Endothelial cell of umbilical vein (primary cell): Measurements from ENCODE around the gene LRRC23. TPM values are rescaled to one million over a fixed set of nuclear protein-coding genes. Genes with fewer than 3 reads are reported as not detected.
"Not testable (repeated sequence)": the region's sequence is repeated elsewhere in the genome, so short reads cannot be mapped to it uniquely, and the experiment has no call there.

Source experiments
- BruUV-seq: library from RNA; stranded (reverse); fragments of 400-500 nt; replicated peaks from 2 replicates; lab custom pipeline; 2021; lab: Mats Ljungman, UMichigan
- CTCF ChIA-PET: fragments of 300-600, 350-600 bp; sonication (Branson Sonifier 250); formaldehyde crosslinking; loops from one replicate; lab custom pipeline; 2021; ENCODE audit warnings: antibody characterized with exemption, inconsistent platforms; lab: Charles Lee
- POLR2A ChIA-PET: fragments of 300-600, 350-600 bp; sonication (Branson Sonifier 250); formaldehyde crosslinking; loops from one replicate; lab custom pipeline; 2021; ENCODE audit warnings: antibody characterized with exemption, inconsistent platforms; lab: Charles Lee
- DNase-seq: peaks from one replicate; pipeline ENCODE4 v3.0.0-alpha.2; 2011; ENCODE audit warnings: low read depth, low spot score
- FAIRE-seq: peaks from 2 replicates; lab custom pipeline; 2011; peaks lifted over from hg19 to GRCh38; lab: Jason Lieb, UNC
- H2AFZ ChIP-seq: 2 replicates; pipeline ENCODE4 v1.6.0; 2012; ENCODE audit warnings: low read depth, low read length, control low read depth, inconsistent platforms
- H3K27ac ChIP-seq: 2 replicates; pipeline ENCODE4 v1.5.1; 2011; ENCODE audit warnings: low read depth, mild to moderate bottlenecking, control low read depth, low read length, moderate library complexity; ENCODE audit not compliant: insufficient read depth
- H3K27me3 ChIP-seq, 2 experiments: 2 replicates each; pipeline versions ENCODE4 v1.6.0 to v1.6.1; 2011; ENCODE audit warnings: low read length in 2 of 2, mixed read lengths in 1 of 2; ENCODE audit not compliant: control insufficient read depth in 2 of 2, insufficient read depth in 2 of 2
- H3K36me3 ChIP-seq, 2 experiments: 2 replicates in 1 of 2; 3 replicates in 1 of 2; pipeline ENCODE4 v1.5.1; 2011; ENCODE audit warnings: low read length in 2 of 2, mild to moderate bottlenecking in 1 of 2, moderate library complexity in 1 of 2; ENCODE audit not compliant: control insufficient read depth in 2 of 2, insufficient read depth in 2 of 2; ENCODE audit errors: extremely low read depth in 1 of 2
- H3K4me1 ChIP-seq: 3 replicates; pipeline ENCODE4 v1.5.1; 2011; ENCODE audit warnings: mild to moderate bottlenecking, low read length; ENCODE audit not compliant: control insufficient read depth, insufficient read depth; ENCODE audit errors: extremely low read depth
- H3K4me2 ChIP-seq: 2 replicates; pipeline ENCODE4 v1.6.1; 2011; ENCODE audit warnings: low read length, control low read depth, mixed read lengths; ENCODE audit not compliant: insufficient read depth
- H3K4me3 ChIP-seq, 3 experiments: fragments of 200-600 bp in 1 of 3; sonication (generic), shearing (Covaris generic) in 1 of 3; replicated peaks in 1 of 3; 2 replicates each; pipeline ENCODE4 v1.5.1; 2011 to 2016; ENCODE audit warnings: control low read depth in 3 of 3, low read length in 3 of 3, mild to moderate bottlenecking in 2 of 3, inconsistent platforms in 1 of 3, low read depth in 1 of 3, moderate library complexity in 1 of 3; ENCODE audit not compliant: insufficient read depth in 1 of 3
- H3K79me2 ChIP-seq: 2 replicates; pipeline ENCODE4 v1.6.0; 2012; ENCODE audit warnings: low read length, inconsistent platforms; ENCODE audit not compliant: control insufficient read depth, insufficient read depth
- H3K9ac ChIP-seq: replicated peaks from 2 replicates; pipeline ENCODE3; 2011; ENCODE audit warnings: low read length, control low read depth; ENCODE audit not compliant: insufficient read depth; ENCODE audit errors: extremely low read depth
- H3K9me1 ChIP-seq: replicated peaks from 3 replicates; pipeline ENCODE4 v1.6.0; 2011; ENCODE audit warnings: mild to moderate bottlenecking, low read length; ENCODE audit not compliant: control insufficient read depth, insufficient read depth; ENCODE audit errors: extremely low read depth
- H3K9me3 ChIP-seq: replicated peaks from 2 replicates; pipeline ENCODE4 v1.5.1; 2012; ENCODE audit warnings: low read length, inconsistent platforms; ENCODE audit not compliant: control insufficient read depth, insufficient read depth
- H4K20me1 ChIP-seq: replicated peaks from 2 replicates; pipeline ENCODE3; 2011; ENCODE audit warnings: mild to moderate bottlenecking, low read length; ENCODE audit not compliant: control insufficient read depth, insufficient read depth; ENCODE audit errors: extremely low read depth
- CTCF ChIP-seq, 2 donors: IDR thresholded peaks; 1 replicate in 1 of 2; 2 replicates in 1 of 2; pipeline ENCODE4 v1.5.1; 2011; ENCODE audit warnings: low read length in 2 of 2, mild to moderate bottlenecking in 2 of 2, moderate library complexity in 2 of 2, control low read depth in 1 of 2, inconsistent platforms in 1 of 2, low read depth in 1 of 2; ENCODE audit not compliant: insufficient read depth in 1 of 2; ENCODE audit errors: extremely low read depth in 1 of 2
- EZH2 ChIP-seq: IDR thresholded peaks from 2 replicates; pipeline ENCODE4 v1.6.1; 2012; ENCODE audit warnings: borderline replicate concordance, low read depth, mild to moderate bottlenecking, moderate library complexity, low read length, inconsistent platforms; ENCODE audit not compliant: severe bottlenecking
- FOS ChIP-seq: IDR thresholded peaks from 2 replicates; pipeline ENCODE4 v1.6.1; 2011; ENCODE audit warnings: mild to moderate bottlenecking, low read length, moderate library complexity, borderline replicate concordance; ENCODE audit not compliant: insufficient read depth
- GATA2 ChIP-seq: IDR thresholded peaks from 2 replicates; pipeline ENCODE4 v1.7.0; 2011; ENCODE audit warnings: low read depth, mild to moderate bottlenecking, moderate library complexity, mixed read lengths, low read length; ENCODE audit not compliant: insufficient read length, insufficient read depth
- JUN ChIP-seq: IDR thresholded peaks from 2 replicates; pipeline ENCODE4 v1.6.1; 2011; ENCODE audit warnings: borderline replicate concordance, low read depth; ENCODE audit not compliant: insufficient read length, insufficient read depth
- MAX ChIP-seq: IDR thresholded peaks from 2 replicates; pipeline ENCODE4 v1.6.1; 2011; ENCODE audit not compliant: insufficient read depth, insufficient read length
- MYC ChIP-seq: IDR thresholded peaks from one replicate; pipeline ENCODE4 v1.6.1; 2011; ENCODE audit warnings: mild to moderate bottlenecking, low read depth, low read length
- POLR2A ChIP-seq: IDR thresholded peaks from 2 replicates; pipeline ENCODE4 v1.6.1; 2012; ENCODE audit warnings: low read depth, mild to moderate bottlenecking, control low read depth, low read length
- POLR2AphosphoS5 ChIP-seq: IDR thresholded peaks from 2 replicates; pipeline ENCODE4 v1.6.1; 2012; ENCODE audit warnings: low read depth, mild to moderate bottlenecking, control low read depth, low read length, moderate library complexity; ENCODE audit not compliant: insufficient read depth
- dilution Hi-C: fragments of 300-500 bp; cut with MboI; formaldehyde crosslinking; loops from one replicate; pipeline ENCODE4 v1.15.0; 2019; ENCODE audit warnings: low sequenced_read_pairs; ENCODE audit not compliant: extremely low pct_ligation_motif_present
- intact Hi-C: fragments of 100-400 bp; cut with micrococcal nuclease; formaldehyde crosslinking; loops from one replicate; pipeline ENCODE4 v1.10.0; 2022
- polyA plus RNA-seq, 4 experiments: library from polyadenylated mRNA; depleted of rRNA in 3 of 4; stranded (reverse) in 3 of 4; unstranded in 1 of 4; fragments of >200 nt; gene quantifications; 2 replicates each; pipeline versions ENCODE4 v1.2.1 to v1.2.3, GENCODE V29; 2011 to 2012; ENCODE audit warnings: missing spikeins in 1 of 4
- total RNA-seq: library from RNA; stranded (reverse); gene quantifications from 2 replicates; pipeline ENCODE4 v1.2.3, GENCODE V29; 2021

The LRRC23 gene
- total and polyA plus RNA-seq, 2 donors (not counting 3 experiments of a cell fraction or from before 2014, with no cell fraction given), result 3.1 to 3.5 TPM

- DNase-seq, CTCF ChIA-PET, H3K27me3 ChIP-seq, H3K9me3 ChIP-seq, H3K36me3 ChIP-seq, intact Hi-C loops, FAIRE-seq, H4K20me1 ChIP-seq, H2AFZ ChIP-seq, H3K79me2 ChIP-seq, dilution Hi-C loops, BruUV-seq, H3K9me1 ChIP-seq, H3K4me1 ChIP-seq, H3K4me3 ChIP-seq, H3K9ac ChIP-seq: not testable (repeated sequence)
- H3K4me2 ChIP-seq, result peak overlapping the region; percentile 86
- peak overlapping the region; percentile 96 for H3K27ac ChIP-seq
- POLR2A ChIA-PET, result interaction anchor here (2.2 kb wide), 1 partner anchor 23 kb away, joined by 22 read pairs; the partner anchor contains the start of gene TPI1
Measured at GRCh38 chr12:6889775-6890573, 14.6 kb upstream of the LRRC23 start.

- Histone ChIP-seq H3K4me2 (peak overlapping the region; percentile 94), H3K9me3 (no peaks in the 10 kb centered on the region), H4K20me1 (no peaks in the 10 kb centered on the region), H3K27ac (peak overlapping the region; percentile 96), H3K9me1 (no peaks in the 10 kb centered on the region), H3K4me3 (peak overlapping the region; percentile 36 to 67 (median 46)), H3K9ac (peak overlapping the region; percentile 83), H3K79me2 (no peaks in the 10 kb centered on the region), H3K36me3 (no peaks in the 10 kb centered on the region), H2AFZ (peak overlapping the region; percentile 91), H3K4me1 (peaks cover 10% of the 10 kb centered on the region), H3K27me3 (no peaks in the 10 kb centered on the region)
- no peak for TF ChIP-seq GATA2
- peak; percentile 83 to 89 for TF ChIP-seq CTCF (IDR thresholded peaks at IDR 0.05; ENCODE audit: extremely low read depth in 1 of 2, insufficient read depth in 1 of 2, low read depth in 1 of 2, low read length in 2 of 2)
- no peak for TF ChIP-seq MYC
- TF ChIP-seq POLR2AphosphoS5, result peak; percentile 98
- peak; percentile 93 for TF ChIP-seq POLR2A
- TF ChIP-seq JUN, result no peak
- TF ChIP-seq FOS, result no peak
- no peak for TF ChIP-seq EZH2
- peak; percentile 90 for TF ChIP-seq MAX
- dilution Hi-C loops, result no loop called here
- TSS peak; percentile 62 for BruUV-seq
- DNase-seq (peak; percentile 98), FAIRE-seq (peak; percentile 96)
- intact Hi-C loops, result loop anchor here (1.0 kb wide), 3 partner anchors 13 to 33 kb away; partner anchors contain the start of genes LRRC23 and SPSB2
- ChIA-PET POLR2A (interaction anchor here (0.7 to 2.2 kb wide), 7 partner anchors 9 to 167 kb away, joined by 3 to 22 read pairs (median 5); partner anchors contain the start of genes C12orf57, COPS7A, RNU7-1 and SPSB2), CTCF (interaction anchor here (0.7 to 2.4 kb wide), 28 partner anchors 9 to 337 kb away, joined by 3 to 74 read pairs (median 4); partner anchors contain the start of genes PTMS, SPSB2 and USP5)
Measured at GRCh38 chr12:6890789-6891645, 13.6 kb upstream of the LRRC23 start.
